GM12865 (cell line): ENCODE measurements around the gene PYY.

Experiments
- DNase-seq: peaks from one replicate; pipeline ENCODE4 v3.0.0; 2010; ENCODE audit warnings: low read depth
- H3K4me3 ChIP-seq: 2 replicates; pipeline ENCODE4 v1.5.1; 2011; ENCODE audit warnings: mild to moderate bottlenecking, low read depth, low read length, control low read depth
- TF ChIP-seq, protein P1 (sequence below): IDR thresholded peaks from 2 replicates; pipeline ENCODE4 v1.5.1; 2011; ENCODE audit warnings: low read length, control low read depth, low read depth, inconsistent platforms; ENCODE audit not compliant: insufficient read depth; ENCODE audit errors: missing control alignments

Gene PYY

DNA sequence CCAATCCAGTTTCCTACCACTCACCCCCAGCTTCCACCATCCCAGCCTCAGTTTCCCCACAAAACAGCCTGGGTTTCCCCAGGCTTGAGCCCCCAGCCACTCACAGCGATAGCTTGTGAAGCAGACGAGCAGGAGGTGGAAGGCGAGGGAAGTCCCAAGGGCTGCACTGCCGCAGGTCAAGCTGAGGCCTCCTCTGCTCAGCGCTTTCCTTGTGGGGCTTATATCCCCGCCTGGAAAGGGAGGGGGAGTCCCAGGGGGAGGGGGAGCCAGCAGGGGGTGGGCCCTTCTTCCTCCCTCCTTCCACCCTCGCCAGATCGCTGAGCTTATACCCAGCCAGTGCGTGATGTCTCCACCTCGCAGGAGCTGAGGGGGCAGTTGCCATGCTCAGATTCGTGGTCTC is at the start of gene PYY:
PYY (minus strand) TSS at position 195 of the 400 bp plus-strand sequence. CDS start 457 bp downstream, outside the sequence.
- TF ChIP-seq, protein P1, sequence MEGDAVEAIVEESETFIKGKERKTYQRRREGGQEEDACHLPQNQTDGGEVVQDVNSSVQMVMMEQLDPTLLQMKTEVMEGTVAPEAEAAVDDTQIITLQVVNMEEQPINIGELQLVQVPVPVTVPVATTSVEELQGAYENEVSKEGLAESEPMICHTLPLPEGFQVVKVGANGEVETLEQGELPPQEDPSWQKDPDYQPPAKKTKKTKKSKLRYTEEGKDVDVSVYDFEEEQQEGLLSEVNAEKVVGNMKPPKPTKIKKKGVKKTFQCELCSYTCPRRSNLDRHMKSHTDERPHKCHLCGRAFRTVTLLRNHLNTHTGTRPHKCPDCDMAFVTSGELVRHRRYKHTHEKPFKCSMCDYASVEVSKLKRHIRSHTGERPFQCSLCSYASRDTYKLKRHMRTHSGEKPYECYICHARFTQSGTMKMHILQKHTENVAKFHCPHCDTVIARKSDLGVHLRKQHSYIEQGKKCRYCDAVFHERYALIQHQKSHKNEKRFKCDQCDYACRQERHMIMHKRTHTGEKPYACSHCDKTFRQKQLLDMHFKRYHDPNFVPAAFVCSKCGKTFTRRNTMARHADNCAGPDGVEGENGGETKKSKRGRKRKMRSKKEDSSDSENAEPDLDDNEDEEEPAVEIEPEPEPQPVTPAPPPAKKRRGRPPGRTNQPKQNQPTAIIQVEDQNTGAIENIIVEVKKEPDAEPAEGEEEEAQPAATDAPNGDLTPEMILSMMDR, result no peak
- no peak for DNase-seq
- no peak within 1 kb of the TSS for H3K4me3 ChIP-seq

DNA sequence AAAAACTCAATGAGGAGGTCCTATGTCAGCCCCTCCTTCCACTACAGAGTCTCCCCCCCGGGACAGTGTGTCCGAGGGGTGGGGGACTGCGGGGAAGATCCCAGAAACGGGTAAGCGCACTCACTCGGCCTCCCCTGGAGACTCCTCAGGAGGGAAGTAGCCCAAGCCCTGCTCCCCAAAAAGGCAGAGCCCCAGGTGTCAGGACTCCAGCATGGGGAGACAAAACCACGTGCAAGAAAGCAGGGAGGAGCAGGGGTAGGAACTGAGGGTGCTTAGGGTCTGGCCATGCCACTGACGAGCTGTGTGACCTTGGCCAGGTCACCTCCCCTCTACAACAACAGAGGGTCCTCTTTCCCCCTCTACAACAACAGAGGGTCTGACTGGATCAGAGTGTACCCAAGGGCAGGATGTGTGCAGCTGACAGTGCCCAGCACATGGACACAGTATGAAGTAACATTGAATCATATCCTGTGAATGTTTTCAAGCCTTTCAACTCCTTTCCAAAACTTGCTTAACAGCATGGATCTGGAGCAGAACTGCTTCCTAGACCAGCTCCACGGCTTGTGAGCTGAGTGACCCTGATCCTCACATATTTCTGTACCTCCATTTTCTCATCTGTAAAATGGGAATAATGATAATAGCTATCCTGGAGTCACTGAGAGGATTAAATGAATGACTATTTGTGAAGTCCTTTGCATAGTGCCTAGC is 48.6 kb upstream of the PYY start:
- TF ChIP-seq, protein P1, result no peak

DNA sequence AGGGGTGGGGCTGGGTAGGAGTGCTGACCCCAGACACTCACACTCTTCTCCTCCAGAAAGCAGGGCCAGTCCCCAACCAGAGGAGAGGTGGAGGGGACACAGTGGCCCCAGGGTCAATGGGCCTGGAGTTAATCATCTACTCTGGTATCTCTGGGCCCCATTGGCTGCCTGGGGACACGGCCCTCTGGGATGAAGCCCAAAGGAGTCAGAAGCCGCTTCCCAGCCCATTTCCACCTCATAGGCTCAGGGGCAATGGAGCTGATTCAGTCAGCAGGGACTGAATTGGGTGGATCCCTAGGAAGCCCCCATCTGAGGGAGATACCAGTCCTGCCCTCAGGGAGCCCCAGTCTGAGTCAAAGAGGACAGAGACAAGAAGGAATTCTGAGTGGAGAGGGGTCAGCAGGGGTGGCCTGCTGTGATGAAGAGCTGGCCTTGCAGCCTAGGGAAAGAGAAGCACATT is 47.8 kb upstream of the PYY start:
- no peak for DNase-seq

More for the DNA sequence above, 48.6 kb upstream of the PYY start:
- no peak for DNase-seq
- no peak overlapping the region for H3K4me3 ChIP-seq

DNA sequence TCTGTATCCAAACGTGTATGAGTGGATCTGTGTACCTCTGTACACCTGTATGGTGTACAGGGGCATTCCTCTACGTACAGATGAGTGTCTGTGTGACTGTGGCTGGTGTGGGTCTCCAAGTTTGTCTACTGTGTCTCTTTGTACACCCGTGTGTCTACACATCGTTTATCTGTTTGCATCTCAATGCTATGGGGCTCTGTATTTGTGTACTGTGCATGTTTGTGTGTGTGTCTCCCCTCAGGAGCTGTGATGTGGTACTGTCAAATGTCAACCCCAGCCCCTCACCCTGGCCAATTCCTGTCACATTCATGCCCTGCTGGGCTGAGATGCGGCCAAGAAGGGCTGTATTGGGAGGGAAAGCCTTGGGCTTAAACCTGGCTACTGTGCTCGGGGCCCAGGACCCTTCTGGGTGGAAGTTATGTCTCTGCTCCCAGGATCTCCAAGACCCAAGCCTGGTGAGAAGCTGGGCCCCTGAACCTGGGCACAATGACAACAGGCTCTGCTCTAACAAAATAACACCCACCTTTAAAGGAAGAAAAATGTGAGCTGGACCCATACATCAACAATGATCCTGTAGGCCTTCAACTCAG is 47.2 kb upstream of the PYY start:
- no peak overlapping the region for H3K4me3 ChIP-seq
- TF ChIP-seq, protein P1, result no peak
- DNase-seq, result no peak

More for the DNA sequence above, 47.8 kb upstream of the PYY start:
- H3K4me3 ChIP-seq, result no peak overlapping the region
- TF ChIP-seq, protein P1, result no peak

DNA sequence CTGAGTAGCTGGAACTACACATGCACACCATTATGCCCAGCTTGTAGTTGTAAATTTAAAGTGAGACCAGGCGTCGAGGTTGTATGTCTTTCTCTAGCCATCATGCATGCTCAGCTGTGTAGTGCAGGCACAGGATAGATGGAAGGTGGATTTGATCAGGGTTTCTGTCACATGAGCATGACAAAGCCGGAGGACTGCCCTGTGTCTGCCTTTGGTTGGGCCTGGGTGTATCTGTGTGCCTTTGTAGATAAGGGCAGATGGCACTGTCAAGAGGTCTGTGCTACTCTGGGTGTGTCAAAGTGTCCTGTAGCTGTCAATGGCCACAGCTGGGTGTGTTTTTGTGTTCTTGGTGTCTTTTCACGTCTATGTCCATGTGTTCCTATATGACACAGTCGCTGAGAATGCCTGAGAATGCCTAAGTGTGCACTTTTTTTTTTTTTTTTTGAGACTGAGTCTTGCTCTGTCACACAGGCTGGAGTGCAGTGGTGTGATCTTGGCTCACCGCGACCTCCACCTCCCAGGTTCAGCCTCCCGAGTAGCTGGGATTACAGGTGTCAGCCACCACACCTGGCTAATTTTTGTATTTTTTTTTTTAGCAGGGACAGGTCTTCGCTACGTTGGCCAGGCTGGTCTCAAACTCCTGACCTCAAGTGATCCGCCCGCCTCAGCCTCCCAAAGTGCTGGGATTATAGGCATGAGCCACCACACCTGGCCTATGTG is 46.6 kb upstream of the PYY start:
- DNase-seq, result no peak
- H3K4me3 ChIP-seq, result no peak overlapping the region
- TF ChIP-seq, protein P1, result no peak

DNA sequence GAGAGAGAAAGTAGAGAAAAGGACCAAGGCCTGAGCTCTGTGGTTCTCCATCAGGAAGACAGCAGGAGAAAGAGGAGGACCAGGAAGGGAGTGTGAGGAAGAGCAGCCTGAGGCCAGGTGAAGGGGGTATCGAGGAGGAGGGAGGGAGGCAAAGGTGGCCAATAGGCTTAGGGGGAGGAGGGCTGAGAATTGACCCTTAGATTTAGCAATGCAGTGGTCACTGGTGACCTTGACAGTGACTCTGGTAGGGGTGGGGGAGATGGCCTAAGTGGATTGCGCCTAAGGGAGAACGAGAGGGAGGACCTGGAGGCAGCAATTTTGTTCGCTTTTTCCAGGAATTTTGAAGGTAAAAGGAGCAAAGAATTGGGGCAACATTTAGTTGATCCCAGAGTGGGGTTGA is 45.3 kb upstream of the PYY start:
- TF ChIP-seq, protein P1, result no peak
- no peak overlapping the region for H3K4me3 ChIP-seq
- no peak for DNase-seq
